T-helper 1 cell treated with Interleukin-12 subunit alpha and Interleukin-12 subunit beta and Interleukin-4 antibody, amounts not matched to agents 30 μg/mL and 1 μg/mL, for 36 hours (primary cell): ENCODE measurements around the gene EBNA1BP2.

Source experiments
- H3K27ac Mint-ChIP-seq: one replicate; pipeline ENCODE4 v1.8.0; 2021; ENCODE audit warnings: mild to moderate bottlenecking, mixed read lengths
- H3K27me3 Mint-ChIP-seq: one replicate; pipeline ENCODE4 v1.8.0; 2021; ENCODE audit warnings: low read depth, mixed read lengths
- H3K36me3 Mint-ChIP-seq: one replicate; pipeline ENCODE4 v1.8.0; 2021; ENCODE audit warnings: low read depth, mixed read lengths
- H3K4me1 Mint-ChIP-seq: one replicate; pipeline ENCODE4 v1.8.0; 2021; ENCODE audit warnings: low read depth, mixed read lengths
- H3K4me3 Mint-ChIP-seq: one replicate; pipeline ENCODE4 v1.8.0; 2021; ENCODE audit warnings: mild to moderate bottlenecking, moderate library complexity, mixed read lengths
- H3K9me3 Mint-ChIP-seq: one replicate; pipeline ENCODE4 v1.8.0; 2021; ENCODE audit warnings: mixed read lengths

Gene EBNA1BP2

DNA sequence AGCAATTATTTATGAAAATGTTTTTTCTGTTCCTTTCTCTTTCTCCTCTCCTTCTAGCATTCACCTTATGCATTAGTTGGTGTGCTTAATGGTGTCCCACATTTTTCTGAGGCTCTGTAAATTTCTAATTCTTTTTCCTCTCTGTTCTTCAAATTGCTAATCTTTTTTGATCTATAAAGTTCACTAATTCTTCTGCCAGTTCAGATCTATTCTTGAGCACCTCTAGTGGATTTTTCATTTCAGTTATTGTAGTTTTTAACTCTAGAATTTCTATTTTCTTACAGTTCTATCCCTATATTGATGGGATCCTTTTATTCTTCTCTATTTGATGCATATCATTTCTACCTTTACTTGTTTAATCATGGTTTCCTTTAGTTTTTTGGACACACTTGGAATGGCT lies 22.4 kb upstream of the EBNA1BP2 start:
- H3K4me1 Mint-ChIP-seq: no peaks in the 10 kb centered on the region
- peaks cover 21% of the 10 kb centered on the region for H3K27me3 Mint-ChIP-seq
- no peak overlapping the region for H3K4me3 Mint-ChIP-seq
- H3K27ac Mint-ChIP-seq: no peak overlapping the region
- H3K36me3 Mint-ChIP-seq: peaks cover 3% of the 10 kb centered on the region
- peaks cover 7% of the 10 kb centered on the region for H3K9me3 Mint-ChIP-seq

GRCh38 chr1:43188106-43188505 lies 16.0 kb upstream of the EBNA1BP2 start:
- H3K4me1 Mint-ChIP-seq: no peaks in the 10 kb centered on the region
- H3K9me3 Mint-ChIP-seq: no peaks in the 10 kb centered on the region
- no peaks in the 10 kb centered on the region for H3K36me3 Mint-ChIP-seq
- H3K4me3 Mint-ChIP-seq: no peak overlapping the region
- no peak overlapping the region for H3K27ac Mint-ChIP-seq
- peaks cover 20% of the 10 kb centered on the region for H3K27me3 Mint-ChIP-seq

GRCh38 chr1:43184995-43185394 lies 12.9 kb upstream of the EBNA1BP2 start:
- H3K4me3 Mint-ChIP-seq: no peak overlapping the region
- no peak overlapping the region for H3K27ac Mint-ChIP-seq
- no peaks in the 10 kb centered on the region for H3K4me1 Mint-ChIP-seq
- H3K9me3 Mint-ChIP-seq: no peaks in the 10 kb centered on the region
- H3K36me3 Mint-ChIP-seq: no peaks in the 10 kb centered on the region
- peaks cover 16% of the 10 kb centered on the region for H3K27me3 Mint-ChIP-seq

- Mint-ChIP-seq H3K9me3 (no peaks in the 10 kb centered on the region), H3K4me3 (no peak overlapping the region), H3K36me3 (no peaks in the 10 kb centered on the region), H3K27me3 (peaks cover 10% of the 10 kb centered on the region), H3K4me1 (no peaks in the 10 kb centered on the region), H3K27ac (no peak overlapping the region)
Measured at GRCh38 chr1:43184388-43184787, 12.3 kb upstream of the EBNA1BP2 start.

DNA sequence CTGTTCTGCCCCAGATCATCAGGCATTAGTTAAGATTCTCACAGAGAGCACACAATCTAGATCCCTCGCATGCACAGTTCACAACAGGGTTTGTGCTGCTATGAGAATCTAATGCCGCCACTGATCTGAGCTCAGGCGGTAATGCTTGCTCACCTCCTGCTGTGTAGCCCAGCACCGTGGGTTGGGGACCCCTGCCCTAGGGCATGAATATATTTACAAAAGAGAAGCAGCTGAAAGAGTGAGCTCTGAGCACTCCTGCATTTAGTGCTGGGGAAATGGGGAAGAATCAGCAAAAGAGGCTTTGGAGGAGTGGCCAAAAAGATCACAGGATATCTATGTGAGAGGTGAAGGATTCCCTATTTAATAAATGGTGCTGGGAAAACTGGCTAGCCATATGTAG lies 5.6 kb upstream of the EBNA1BP2 start:
- Mint-ChIP-seq H3K4me3 (no peak overlapping the region), H3K27me3 (peaks cover 34% of the 10 kb centered on the region), H3K36me3 (no peaks in the 10 kb centered on the region), H3K4me1 (peaks cover 1% of the 10 kb centered on the region), H3K9me3 (no peaks in the 10 kb centered on the region), H3K27ac (no peak overlapping the region)

DNA sequence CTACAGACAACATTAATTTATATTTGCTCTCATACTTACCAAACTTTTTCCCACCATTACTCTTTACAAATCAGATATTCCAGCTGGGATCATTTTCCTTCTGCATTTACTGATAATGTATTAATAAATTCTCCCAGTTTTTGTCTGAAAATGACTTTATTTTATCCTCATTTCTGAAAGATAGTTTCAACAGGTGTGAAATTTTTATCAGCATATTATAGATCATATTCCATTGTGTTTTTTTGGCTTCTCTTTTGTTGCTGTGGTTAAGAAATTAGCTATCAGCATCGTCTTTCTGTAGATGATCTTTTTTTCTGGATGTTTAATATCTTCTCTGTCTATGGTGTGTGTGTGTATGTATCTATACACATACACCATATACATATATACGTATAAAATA lies 2.8 kb upstream of the EBNA1BP2 start:
- Mint-ChIP-seq H3K27me3 (peaks cover 34% of the 10 kb centered on the region), H3K27ac (no peak overlapping the region), H3K36me3 (peaks cover 3% of the 10 kb centered on the region), H3K4me3 (no peak overlapping the region), H3K9me3 (no peaks in the 10 kb centered on the region), H3K4me1 (peaks cover 18% of the 10 kb centered on the region)

DNA sequence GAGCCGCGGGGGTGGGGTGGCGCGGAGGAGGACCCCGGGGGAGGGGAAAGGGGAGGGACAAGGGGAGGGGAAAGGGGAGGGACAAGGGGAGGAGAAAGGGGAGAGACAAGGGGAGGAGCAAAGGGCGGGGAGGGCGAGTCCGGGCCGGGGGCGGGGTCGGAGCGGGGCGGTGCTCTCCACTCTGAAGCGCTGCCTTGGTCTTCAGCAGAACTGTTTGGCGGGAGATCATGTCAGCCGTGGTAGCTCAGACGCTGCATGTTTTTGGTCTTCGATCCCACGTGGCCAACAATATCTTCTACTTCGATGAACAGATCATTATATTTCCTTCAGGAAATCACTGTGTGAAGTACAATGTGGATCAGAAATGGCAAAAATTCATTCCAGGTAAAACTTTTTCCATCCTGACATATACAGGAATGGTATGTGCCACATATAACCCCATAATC lies 460 bp upstream of the EBNA1BP2 start:
- Mint-ChIP-seq H3K4me1 (peaks cover 24% of the 10 kb centered on the region), H3K4me3 (peak overlapping the region; percentile 98), H3K27ac (peak overlapping the region; percentile 91), H3K27me3 (peaks cover 29% of the 10 kb centered on the region), H3K9me3 (no peaks in the 10 kb centered on the region), H3K36me3 (peaks cover 16% of the 10 kb centered on the region)

GRCh38 chr1:43171312-43171875 lies 696 bp downstream of the EBNA1BP2 start:
- Mint-ChIP-seq H3K27me3 (peaks cover 17% of the 10 kb centered on the region), H3K27ac (peak overlapping the region; percentile 91), H3K36me3 (peaks cover 26% of the 10 kb centered on the region), H3K4me3 (peak overlapping the region; percentile 98), H3K9me3 (no peaks in the 10 kb centered on the region), H3K4me1 (peaks cover 24% of the 10 kb centered on the region)

- peaks cover 8% of the 10 kb centered on the region for H3K4me1 Mint-ChIP-seq
- no peaks in the 10 kb centered on the region for H3K27me3 Mint-ChIP-seq
- no peaks in the 10 kb centered on the region for H3K9me3 Mint-ChIP-seq
- no peak overlapping the region for H3K27ac Mint-ChIP-seq
- H3K36me3 Mint-ChIP-seq: peaks cover 50% of the 10 kb centered on the region
- no peak overlapping the region for H3K4me3 Mint-ChIP-seq
Measured at GRCh38 chr1:43165765-43166164, 6.3 kb downstream of the EBNA1BP2 start.

DNA sequence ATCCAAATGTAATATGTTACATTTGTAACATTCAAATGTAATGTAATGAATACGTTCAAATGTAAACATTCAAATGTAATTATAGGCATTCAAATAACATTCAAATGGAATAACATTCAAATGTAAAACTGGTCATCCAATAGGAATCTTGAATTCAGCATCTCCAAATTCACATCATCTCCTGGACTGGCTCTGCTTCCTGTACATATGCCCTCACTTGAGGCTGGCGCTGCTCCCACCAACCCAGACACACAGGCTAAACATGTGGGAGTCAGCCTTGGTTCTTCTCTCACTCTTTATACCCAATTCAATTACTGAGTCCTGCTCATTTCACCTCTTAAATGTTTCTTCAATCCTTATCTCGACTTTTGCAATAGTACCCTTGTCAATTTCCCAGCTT lies 6.9 kb downstream of the EBNA1BP2 start:
- Mint-ChIP-seq H3K36me3 (peaks cover 50% of the 10 kb centered on the region), H3K9me3 (no peaks in the 10 kb centered on the region), H3K27ac (no peak overlapping the region)

GRCh38 chr1:43156026-43156425 lies 16.1 kb downstream of the EBNA1BP2 start:
- Mint-ChIP-seq H3K36me3 (no peaks in the 10 kb centered on the region), H3K27me3 (peaks cover 8% of the 10 kb centered on the region), H3K4me1 (no peaks in the 10 kb centered on the region), H3K9me3 (no peaks in the 10 kb centered on the region), H3K27ac (no peak overlapping the region), H3K4me3 (no peak overlapping the region)

More for the DNA sequence above, 6.9 kb downstream of the EBNA1BP2 start:
- Mint-ChIP-seq H3K27me3 (no peaks in the 10 kb centered on the region), H3K4me1 (peaks cover 6% of the 10 kb centered on the region), H3K4me3 (no peak overlapping the region)

GRCh38 chr1:43153443-43153842 lies 18.6 kb downstream of the EBNA1BP2 start:
- no peaks in the 10 kb centered on the region for H3K9me3 Mint-ChIP-seq
- H3K27ac Mint-ChIP-seq: no peak overlapping the region
- peaks cover 27% of the 10 kb centered on the region for H3K27me3 Mint-ChIP-seq
- no peaks in the 10 kb centered on the region for H3K36me3 Mint-ChIP-seq
- H3K4me3 Mint-ChIP-seq: no peak overlapping the region
- no peaks in the 10 kb centered on the region for H3K4me1 Mint-ChIP-seq

GRCh38 chr1:43152866-43153265 lies 19.2 kb downstream of the EBNA1BP2 start:
- Mint-ChIP-seq H3K9me3 (no peaks in the 10 kb centered on the region), H3K4me1 (no peaks in the 10 kb centered on the region), H3K27ac (no peak overlapping the region), H3K27me3 (peaks cover 29% of the 10 kb centered on the region), H3K4me3 (no peak overlapping the region), H3K36me3 (no peaks in the 10 kb centered on the region)

DNA sequence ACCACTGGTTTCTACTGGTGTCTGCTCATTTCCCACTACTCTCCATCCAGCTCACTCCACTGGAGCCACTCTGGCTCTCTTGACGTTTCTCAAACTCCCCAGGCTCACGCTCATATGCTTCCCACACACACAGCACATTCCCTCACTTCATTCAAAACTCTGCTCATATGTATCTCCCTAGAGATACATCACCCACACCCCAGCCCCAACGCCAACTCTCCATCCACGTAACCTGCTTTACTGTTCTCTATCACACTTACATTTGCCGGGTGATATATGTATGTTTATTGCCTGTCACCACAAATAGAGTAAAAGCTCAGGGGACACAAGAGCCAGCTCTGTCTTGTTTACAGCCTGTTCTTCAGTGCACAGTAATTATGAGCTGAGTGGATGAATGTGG lies 22.2 kb downstream of the EBNA1BP2 start:
- Mint-ChIP-seq H3K36me3 (no peaks in the 10 kb centered on the region), H3K4me1 (no peaks in the 10 kb centered on the region), H3K27ac (no peak overlapping the region), H3K9me3 (no peaks in the 10 kb centered on the region), H3K27me3 (peaks cover 49% of the 10 kb centered on the region), H3K4me3 (no peak overlapping the region)

GRCh38 chr1:43147625-43148327 lies 24.3 kb downstream of the EBNA1BP2 start:
- peaks cover 61% of the 10 kb centered on the region for H3K27me3 Mint-ChIP-seq
- no peak overlapping the region for H3K4me3 Mint-ChIP-seq
- no peaks in the 10 kb centered on the region for H3K36me3 Mint-ChIP-seq
- H3K4me1 Mint-ChIP-seq: no peaks in the 10 kb centered on the region
- H3K27ac Mint-ChIP-seq: no peak overlapping the region
- H3K9me3 Mint-ChIP-seq: no peaks in the 10 kb centered on the region
